Measurements from ENCODE around the gene TNKS1BP1.

GRCh38 chr11:57360991-57361390, 36.2 kb upstream of the TNKS1BP1 start:
- no peak for TF ChIP-seq TBP (optimal IDR thresholded peaks at IDR 0.05; ENCODE audit: low read depth, low read length)
- TF ChIP-seq EP300 (IDR thresholded peaks at IDR 0.05; ENCODE audit: low read length): no peak
- no peak for TF ChIP-seq ZNF778 (CRISPR knock-in tag; IDR thresholded peaks at IDR 0.05)
- TF ChIP-seq ZNF24 (IDR thresholded peaks at IDR 0.05): no peak
- TF ChIP-seq, protein P1, sequence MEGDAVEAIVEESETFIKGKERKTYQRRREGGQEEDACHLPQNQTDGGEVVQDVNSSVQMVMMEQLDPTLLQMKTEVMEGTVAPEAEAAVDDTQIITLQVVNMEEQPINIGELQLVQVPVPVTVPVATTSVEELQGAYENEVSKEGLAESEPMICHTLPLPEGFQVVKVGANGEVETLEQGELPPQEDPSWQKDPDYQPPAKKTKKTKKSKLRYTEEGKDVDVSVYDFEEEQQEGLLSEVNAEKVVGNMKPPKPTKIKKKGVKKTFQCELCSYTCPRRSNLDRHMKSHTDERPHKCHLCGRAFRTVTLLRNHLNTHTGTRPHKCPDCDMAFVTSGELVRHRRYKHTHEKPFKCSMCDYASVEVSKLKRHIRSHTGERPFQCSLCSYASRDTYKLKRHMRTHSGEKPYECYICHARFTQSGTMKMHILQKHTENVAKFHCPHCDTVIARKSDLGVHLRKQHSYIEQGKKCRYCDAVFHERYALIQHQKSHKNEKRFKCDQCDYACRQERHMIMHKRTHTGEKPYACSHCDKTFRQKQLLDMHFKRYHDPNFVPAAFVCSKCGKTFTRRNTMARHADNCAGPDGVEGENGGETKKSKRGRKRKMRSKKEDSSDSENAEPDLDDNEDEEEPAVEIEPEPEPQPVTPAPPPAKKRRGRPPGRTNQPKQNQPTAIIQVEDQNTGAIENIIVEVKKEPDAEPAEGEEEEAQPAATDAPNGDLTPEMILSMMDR (IDR thresholded peaks at IDR 0.05 in 2 of 3, conservative IDR thresholded peaks at IDR 0.05 in 1 of 3; ENCODE audit: insufficient read depth in 2 of 3, low read depth in 1 of 3, low read length in 3 of 3): no peak
- TF ChIP-seq POLR2A (conservative IDR thresholded peaks at IDR 0.05): no peak
- TF ChIP-seq RNF2 (IDR thresholded peaks at IDR 0.05): no peak
- no peak for TF ChIP-seq FOXM1 (IDR thresholded peaks at IDR 0.05; ENCODE audit: low read depth)
- no peak for TF ChIP-seq FOXM1 (CRISPR knock-in tag; IDR thresholded peaks at IDR 0.05; ENCODE audit: low read depth)
- TF ChIP-seq AFF4 (CRISPR knock-in tag; IDR thresholded peaks at IDR 0.05): no peak
- TF ChIP-seq ZKSCAN8 (CRISPR knock-in tag; IDR thresholded peaks at IDR 0.05): no peak
- TF ChIP-seq TBL1XR1 (IDR thresholded peaks at IDR 0.05; ENCODE audit: low read length in 2 of 2): no peak
- TF ChIP-seq ELF1 (tag; IDR thresholded peaks at IDR 0.05): no peak
- no peak for TF ChIP-seq ZNF263 (CRISPR knock-in tag; IDR thresholded peaks at IDR 0.05; ENCODE audit: borderline replicate concordance)

All from K562 (cell line).